NCI-H146 (cell line): ENCODE results near the gene GRK4.
"Not testable (repeated sequence)": the region's sequence is repeated elsewhere in the genome, so short reads cannot be mapped to it uniquely, and the experiment has no call there.

Experiments used
- DNase-seq: peaks from one replicate; lab custom pipeline; 2025; lab: John Stamatoyannopoulos, UW

Gene GRK4

GRCh38 chr4:2963175-2963965 is at the start of gene GRK4, which contains the start of gene NOP14:
GRK4 (plus strand) TSS chr4:2963571; CDS start chr4:2964071, 500 bp downstream.
NOP14 (minus strand) TSS chr4:2963406; CDS start chr4:2963319, 87 bp downstream.
- DNase-seq, result peak; percentile 98

DNA sequence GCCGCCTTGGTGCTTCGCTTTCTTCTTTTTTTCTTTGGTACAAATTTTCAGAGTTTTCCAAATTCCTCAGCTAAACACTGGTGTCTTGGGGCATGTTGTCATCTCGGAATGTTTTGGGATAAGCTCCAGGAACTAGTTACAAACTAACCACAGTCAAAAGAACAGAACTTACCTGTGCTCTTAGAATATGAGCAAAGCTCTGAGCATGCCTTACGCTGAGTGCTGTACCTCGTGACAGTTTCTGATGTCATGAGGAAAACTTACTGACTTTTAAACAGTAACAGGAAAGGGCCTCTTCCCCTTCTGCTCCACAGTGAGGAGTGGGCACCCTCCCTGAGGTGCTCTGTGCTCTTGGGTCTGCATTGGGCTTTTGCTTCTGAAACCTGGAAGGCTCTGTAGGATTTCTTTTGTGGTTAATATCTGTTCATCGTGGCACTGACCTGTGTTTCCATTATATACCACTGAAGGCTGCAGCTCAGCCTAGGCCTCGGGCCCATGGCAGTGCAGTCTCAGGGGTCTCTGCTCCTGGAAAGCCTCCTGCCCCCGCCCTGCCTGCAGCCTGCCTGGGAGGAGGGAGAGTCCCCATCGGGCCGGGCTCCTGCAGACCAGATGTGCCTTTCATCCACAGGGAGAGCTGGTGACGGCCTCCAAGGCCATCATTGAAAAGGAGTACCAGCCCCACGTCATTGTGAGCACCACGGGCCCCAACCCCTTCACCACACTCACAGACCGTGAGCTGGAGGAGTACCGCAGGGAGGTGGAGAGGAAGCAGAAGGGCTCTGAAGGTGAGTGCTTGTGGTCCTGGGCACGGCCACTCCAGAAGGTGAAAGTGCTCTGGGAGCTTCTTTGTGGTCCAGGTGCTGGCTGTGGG is 48.9 kb upstream of the GRK4 start:
- no peak for DNase-seq

GRCh38 chr4:2915789-2916188 is 47.6 kb upstream of the GRK4 start:
- DNase-seq, result no peak

GRCh38 chr4:2916696-2917095 is 46.7 kb upstream of the GRK4 start:
- not testable (repeated sequence) for DNase-seq

- not testable (repeated sequence) for DNase-seq
Measured at GRCh38 chr4:2918300-2918699, 45.1 kb upstream of the GRK4 start.

- not testable (repeated sequence) for DNase-seq
Measured at GRCh38 chr4:2918714-2919113, 44.7 kb upstream of the GRK4 start.

DNA sequence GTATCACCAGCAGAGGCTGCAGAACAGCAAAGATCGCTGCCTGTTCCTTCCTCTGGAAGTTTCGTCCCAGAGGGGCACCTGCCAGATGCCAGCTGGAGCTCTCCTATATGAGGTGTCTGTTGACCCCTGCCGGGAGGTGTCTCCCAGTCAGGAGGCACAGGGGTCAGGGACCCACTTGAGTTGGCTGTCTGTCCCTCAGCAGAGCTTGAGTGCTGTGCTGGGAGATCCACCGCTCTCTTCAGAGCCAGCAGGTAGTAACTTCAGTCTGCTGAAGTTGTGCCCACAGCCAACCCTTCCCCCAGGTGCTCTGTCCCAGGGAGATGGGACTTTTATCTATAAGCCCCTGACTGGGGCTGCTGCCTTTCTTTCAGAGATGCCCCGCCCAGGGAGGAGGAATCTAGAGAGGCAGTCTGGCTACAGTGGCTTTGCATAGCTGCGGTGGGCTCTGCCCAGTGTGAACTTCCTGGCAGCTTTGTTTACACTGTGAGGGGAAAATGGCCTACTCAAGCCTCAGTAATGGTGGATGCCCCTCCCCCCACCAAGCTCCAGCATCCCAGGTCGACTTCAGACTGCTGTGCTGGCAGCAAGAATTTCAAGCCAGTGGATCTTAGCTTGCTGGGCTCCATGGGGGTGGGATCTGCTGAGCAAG is 40.8 kb upstream of the GRK4 start:
- DNase-seq, result peak; percentile 52

GRCh38 chr4:2923141-2923551 is 40.2 kb upstream of the GRK4 start:
- DNase-seq, result no peak

DNA sequence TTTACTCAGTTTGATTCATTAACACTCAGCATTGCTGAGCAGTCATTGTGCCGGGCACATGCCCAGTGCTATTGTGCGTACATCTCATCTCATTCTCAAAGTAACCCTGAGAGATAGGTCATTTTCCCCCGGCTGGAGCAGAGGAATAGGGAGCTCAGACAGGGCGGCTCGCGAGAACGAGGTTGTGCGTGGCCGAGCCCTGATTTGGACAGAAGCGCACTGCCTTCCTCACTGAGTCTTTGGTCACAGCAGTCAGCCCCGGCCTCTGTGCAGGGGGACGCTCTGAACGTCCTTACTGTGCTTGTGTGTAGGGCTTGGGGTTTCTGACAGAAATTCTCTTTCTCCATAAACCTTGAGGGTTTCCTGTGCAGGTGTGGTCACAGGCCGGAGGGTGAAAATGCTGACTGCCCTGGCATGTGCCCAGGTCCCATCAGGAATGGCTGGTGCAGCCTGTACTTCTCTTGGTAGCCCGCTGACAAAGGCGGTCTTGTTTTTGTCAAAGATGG is 39.6 kb upstream of the GRK4 start:
- DNase-seq, result no peak

GRCh38 chr4:2924286-2924685 is 39.1 kb upstream of the GRK4 start:
- DNase-seq, result no peak

DNA sequence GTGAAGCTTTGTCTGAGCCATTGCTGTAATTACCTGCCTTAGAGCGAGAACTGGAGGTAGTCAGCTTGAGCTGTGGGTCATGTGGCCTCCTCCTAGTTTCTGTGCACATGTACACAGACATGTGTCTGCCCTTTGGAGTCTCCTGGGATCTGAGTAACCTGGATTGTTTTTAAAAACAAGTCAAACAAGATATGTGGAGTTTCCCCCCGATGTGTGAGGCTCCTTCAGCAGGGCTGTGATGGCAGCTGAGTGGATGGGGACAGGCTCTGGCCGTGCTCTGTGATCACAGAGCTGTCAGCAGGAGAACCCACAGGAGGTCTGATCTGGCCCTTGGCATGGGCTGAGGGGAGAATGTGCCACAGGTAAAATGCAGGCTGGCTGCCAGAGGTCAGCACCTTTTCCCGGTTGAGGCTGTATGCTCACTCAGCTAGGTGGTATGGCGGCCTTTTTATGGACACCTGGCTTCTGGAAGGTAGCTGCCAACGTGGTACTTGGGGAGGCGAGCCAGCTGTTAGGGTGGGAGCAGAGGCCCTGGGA is 38.5 kb upstream of the GRK4 start:
- DNase-seq, result peak; percentile 63

DNA sequence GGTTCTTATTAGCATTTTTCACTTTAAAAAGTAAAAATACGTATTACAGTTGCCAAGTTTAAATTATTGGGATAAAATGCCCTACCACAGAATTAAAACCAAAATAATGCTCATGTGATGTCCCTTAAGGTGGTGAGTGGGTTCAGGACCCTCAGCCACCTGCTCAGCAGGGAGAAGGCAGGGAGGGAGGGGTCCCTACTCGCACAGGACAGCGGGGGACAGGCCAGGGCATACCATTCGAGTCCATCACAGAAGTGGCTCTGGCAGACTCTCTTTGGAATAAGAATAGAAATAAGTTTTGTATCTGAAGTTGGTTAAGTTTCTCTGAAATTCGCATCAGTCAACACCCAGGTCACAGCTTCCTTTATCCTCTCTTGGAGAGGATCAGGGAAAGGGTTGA is 37.9 kb upstream of the GRK4 start:
- no peak for DNase-seq

- DNase-seq, result no peak
Measured at GRCh38 chr4:2925931-2926860, 37.2 kb upstream of the GRK4 start.

DNA sequence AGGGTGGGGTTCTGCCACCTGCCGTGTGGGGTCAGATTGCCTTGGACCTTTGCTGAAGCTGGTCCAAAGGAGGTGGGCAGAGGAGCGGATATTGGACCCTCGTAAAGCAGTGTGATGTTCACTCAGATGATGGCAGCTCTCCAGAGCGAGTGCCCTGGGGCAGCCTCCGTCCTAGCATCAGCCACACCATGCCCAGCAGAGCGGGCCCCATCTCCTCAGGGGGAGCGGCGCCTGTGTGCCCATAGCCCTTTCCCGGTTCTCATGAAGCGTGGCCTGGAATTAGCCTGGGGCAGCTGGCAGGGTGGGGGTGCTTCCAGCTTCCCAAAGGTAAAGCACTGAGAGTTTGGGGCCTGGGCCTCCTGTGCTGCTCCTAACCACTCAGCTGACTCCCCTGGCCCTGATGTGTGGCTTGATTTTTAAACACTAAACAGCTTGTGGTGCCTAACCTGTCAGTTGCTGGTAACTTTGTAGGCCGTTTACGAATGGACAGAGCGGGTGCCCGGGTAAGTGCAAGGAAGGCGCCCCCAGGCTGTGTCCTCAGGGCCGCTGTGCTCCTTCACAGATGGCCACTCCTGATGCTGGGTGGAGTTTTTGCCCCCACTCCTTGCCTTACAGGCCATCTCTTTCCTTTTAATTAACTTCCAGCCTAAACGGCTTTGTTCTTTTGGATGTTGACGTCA is 36.2 kb upstream of the GRK4 start:
- DNase-seq, result no peak

- no peak for DNase-seq
Measured at GRCh38 chr4:2927696-2928075, 35.7 kb upstream of the GRK4 start.

GRCh38 chr4:2928242-2929176 is 34.9 kb upstream of the GRK4 start:
- no peak for DNase-seq

GRCh38 chr4:2929469-2929868 is 33.9 kb upstream of the GRK4 start:
- DNase-seq, result no peak

GRCh38 chr4:2930135-2930757 is 33.1 kb upstream of the GRK4 start:
- DNase-seq, result no peak
